HG02840 (cell line): ENCODE measurements around the gene DISP3.

Experiments used
- ATAC-seq: cut with Tn5 transposase; IDR thresholded peaks from one replicate; pipeline ENCODE4 v1.9.1; 2021; ENCODE audit warnings: mild to moderate bottlenecking, moderate library complexity, moderate number of reproducible peaks; ENCODE audit not compliant: unreplicated experiment, low FRiP score

The DISP3 gene

DNA sequence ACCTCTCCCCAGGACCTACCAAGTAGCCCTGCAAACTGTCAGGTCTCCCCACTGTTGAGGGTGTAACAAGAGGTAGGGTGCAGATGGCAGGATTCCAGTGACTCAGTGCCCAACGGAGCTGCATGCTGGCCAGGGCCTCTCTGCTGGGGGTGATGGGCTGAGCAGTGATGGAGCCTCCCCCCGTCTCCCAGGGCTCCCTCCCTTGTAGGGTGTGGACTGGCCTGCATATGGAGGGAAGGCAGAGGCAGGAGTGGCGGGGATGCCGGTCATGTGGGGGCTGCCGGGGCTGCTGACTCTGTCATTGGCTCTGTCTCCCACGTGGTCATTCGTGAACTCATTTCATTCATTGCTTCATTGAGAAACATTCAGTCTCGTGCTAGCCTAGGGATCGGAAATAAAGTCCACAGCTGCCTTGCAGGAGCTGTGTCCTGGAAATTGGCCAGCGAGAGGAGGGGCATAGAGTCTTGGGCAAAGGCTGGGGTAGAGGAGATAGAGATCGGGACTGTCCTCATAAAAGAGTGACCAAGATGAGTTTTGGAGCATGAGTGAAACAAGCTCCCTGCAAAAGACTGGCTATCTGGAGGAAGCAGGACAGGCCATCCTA lies 22.9 kb upstream of the DISP3 start:
- ATAC-seq = no peak

DNA sequence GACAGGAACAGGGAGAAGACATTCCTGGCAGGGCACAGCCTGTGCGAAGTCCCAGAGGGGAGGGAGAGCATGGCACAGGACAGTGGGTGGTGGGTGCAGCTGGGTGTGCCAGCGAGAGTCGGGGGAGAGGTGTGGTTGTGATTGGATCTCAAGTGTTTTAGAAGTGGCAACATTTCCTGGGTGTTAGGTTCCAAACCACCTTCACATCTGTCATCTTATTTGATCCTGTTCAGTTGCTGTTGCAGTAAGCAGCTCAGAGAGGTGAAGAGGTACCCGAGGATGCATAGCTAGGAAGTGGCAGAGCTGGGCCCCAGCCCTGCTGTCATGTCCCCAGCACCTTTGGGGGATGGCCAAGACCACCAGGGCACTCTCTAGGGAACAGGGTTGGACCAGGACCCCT lies 22.0 kb upstream of the DISP3 start:
- no peak for ATAC-seq

DNA sequence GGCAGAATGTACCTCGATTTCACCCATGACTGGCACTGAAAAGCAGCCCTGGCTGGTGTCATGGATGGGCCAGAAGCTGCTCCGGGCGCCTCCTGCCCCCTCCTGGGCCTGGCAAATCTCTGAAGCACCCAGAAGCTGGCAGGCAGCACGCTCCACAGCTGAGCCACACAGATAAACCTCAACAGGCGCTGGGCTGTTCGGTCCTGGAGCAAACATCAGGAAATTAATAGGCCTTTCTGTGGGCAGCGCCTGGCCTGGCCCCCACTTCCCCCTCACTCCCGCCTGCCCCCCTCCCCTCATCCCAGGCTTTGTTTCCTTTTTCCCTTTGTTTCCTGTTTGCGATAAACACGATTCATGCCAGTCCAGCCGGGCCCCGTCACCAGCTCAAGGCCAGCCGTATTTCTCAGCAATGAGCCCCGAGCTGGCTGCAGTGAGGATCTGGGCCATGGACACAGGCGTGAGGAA lies 20.1 kb upstream of the DISP3 start:
- ATAC-seq = no peak

DNA sequence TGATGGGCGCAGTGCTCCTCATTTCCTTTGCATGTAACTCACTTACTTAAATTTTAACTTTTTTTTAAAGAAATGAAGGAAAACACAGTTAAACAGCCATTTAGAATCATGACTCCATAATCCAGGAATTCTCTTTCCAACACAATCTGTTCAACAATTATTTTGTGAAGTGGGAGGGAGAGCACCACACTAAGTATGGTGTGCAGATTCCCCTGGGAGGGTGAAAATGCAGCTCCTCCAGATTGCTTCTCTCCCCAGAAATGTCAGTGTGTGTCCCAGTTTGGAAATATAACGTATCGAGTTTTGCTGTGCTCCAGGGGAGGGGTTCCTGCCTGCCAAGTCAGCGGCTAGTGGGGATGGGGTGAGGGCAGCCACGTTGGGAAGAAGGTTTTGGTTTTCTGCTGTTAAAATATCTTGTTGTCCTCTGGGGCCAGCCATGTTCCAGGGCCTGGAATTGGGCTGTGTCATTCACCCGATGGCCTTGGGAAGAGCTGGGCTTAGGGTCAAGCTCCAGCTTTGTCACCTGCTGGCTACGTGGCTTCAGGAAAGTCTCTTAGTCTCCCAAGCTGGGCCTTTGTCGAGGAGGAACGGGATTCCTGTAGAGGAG lies 17.3 kb upstream of the DISP3 start:
- no peak for ATAC-seq

DNA sequence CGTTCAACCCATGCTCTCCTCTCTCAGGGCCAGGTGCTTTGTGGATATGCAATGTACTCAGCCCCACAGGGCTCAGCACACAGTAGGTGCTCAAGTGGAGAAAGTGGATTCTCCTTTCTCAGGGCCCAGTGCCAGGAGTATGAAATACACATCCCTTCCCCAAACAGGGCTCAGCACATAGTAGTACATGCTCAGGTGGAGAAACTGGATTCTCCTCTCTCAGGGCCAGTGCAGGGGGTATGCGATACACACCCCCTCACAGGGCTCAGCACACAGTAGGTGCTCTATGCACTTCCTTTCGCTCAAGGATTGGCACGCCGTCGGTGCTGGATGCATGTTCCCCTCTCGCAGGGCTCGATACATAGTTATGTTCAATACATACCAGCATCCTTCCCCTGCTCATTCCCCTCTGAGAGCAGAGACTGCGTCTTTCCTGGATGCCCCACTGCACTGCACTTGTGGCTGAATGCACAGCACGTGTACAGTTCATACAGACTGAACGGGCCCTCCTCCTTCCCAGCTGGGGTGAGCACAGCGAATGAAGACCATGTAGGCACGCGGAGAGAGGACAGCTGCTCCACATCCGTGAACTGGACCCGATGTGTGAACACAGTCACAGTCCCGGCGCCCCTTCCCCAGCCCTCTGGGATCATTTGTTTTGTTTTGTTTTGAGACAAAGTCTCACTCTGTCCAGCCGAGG lies 16.6 kb upstream of the DISP3 start:
- no peak for ATAC-seq

DNA sequence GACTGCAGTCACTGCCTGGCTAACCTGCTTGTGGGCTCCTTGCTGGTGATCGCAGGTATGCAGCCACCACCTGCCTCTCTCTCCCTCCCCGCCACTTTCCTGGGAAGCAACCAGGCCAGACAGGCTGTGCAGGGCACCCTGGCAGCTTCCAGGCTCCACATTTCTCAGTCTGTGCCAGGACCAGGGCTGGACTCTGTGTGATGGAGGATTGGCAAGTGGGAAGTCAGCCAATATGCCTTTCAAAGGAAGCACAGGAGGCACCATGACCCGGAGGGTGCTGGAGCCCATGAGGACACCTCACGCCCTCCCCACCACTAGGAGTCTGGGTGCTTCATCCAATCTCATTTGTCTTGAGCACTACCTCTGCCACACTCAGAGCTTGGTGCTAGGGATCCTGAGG lies 15.8 kb upstream of the DISP3 start:
- ATAC-seq = no peak

DNA sequence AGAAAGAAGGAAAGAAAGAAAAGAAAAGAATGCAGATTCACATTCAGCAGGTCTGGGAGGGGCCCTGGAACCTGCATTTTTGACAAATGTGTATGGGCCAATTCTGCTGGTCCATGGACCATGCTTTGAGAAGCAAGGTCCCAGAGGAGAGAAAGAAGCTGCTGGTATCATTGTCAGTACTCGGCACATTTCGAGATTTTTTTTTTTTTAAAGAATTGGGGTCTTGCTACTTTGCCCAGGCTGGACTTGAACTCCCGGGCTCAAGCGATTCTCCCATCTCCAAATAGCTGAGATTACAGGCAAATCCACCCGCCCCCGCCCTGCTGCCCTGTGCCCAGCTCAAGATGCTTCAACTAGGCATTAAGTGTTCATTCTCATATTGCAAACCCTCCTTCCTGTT lies 13.6 kb upstream of the DISP3 start:
- no peak for ATAC-seq

DNA sequence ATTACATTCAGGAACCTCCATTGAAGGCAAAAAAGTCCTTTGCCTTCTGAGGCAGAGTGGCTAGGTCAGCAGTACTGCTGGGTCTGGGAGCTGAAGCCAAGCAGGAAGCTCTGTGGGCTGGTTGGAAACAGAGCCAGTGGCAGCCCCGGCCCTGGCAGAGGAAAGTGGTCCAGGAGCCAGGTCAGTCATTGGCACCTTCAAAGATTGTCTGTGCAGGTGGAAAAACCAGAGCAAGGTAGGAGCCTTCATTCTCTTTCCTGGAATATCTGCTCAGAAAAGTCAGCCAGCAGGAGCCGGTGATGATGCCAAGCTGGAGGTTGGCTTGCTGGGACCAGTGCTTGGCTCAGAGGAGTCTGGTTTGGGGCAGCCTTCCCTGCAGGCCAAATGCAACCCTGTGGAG lies 12.5 kb upstream of the DISP3 start:
- no peak for ATAC-seq

DNA sequence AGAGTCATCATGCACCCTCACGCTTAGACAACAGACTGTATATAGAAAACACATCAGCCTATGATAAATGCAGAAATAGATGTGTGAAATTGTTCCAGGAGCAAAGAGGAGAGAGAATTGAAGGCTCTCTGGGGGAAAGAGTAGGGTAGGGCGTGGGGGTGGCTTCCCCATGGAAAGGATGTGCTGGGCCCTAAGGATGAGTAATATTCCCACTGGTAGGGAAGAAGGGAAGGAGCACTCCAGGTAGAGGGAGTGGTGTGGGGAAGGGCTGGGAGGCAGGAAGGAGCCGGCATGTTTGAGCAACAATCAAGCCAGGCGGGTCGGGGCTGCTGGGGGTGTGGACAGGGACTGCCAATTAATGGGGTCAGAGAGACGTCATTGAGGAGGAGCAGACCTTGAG lies 10.1 kb upstream of the DISP3 start:
- ATAC-seq = no peak

DNA sequence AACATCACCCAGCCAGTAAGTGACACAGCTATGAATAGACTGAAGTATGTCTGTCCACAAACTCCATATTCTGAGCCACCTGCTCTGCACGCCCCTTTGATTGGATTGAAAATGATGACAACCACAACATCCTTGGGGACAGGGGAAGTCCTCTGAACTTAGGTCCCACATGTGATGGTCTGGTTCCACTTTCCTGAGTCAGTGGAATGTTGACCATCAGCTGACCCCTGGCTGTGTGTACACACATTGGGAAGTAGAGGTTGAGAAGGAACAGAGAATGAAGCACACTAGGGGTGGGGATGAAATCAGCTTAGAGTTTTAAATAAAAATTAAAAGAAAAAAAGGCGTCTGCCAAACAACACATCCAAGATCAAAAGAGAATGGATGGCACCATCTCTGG lies 8.0 kb upstream of the DISP3 start:
- no peak for ATAC-seq

DNA sequence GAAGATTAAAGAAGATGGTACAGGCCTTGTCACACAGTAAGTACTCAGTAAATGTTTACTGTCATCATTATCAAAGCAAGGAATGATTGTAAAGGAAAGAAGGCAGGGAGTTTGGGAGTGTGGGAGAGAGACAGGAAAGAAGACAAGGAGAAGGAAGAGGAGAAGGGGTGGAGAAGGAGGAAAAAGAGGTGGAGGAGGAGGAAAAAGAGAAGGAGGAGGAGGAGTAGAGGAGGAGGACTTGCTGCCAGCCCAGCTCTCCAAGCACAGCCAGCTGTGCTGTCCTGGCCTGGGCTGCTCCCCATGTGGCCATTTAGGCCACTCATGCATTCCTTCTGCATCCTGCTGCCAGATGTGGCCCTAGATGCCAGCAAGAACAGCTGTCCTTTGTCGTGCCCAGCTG lies 7.5 kb upstream of the DISP3 start:
- ATAC-seq = no peak

DNA sequence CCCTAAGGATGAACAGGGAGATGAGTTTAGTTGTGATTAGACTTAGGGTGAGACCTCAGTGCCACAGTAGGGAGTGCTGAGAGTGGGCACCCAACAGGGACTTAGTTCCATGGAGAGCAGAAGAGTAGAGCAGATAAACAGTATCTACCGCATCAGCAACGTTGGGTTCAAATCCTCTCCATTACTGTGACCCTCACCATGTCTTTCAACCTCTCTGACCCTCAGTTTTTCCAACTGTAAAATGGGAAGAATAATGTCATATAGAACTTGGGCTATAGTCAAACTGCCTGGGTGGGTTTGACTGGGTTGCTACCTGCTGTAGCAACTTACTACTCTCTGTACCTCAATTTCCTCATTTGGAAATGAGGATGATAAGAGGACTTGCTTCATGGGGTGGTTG lies 6.7 kb upstream of the DISP3 start:
- no peak for ATAC-seq

DNA sequence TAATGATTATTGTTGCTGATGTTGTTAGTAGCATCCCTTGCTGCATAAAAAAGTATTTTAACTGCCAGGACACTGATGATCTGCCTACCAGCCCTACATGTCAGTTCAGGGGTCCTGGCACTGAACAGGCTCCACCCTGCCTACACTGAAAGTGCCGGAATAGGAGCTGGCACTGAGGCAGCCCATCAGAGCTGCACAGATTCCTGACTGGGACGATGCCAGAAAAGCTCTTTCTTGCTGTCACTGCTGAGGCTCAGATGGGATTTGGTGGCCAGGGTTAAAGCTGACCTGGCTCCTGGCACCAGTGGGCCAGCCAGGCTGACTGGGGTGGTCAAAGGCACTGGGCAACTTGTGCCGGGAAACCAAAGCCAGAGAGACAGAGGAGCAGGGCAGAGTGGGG lies 6.2 kb upstream of the DISP3 start:
- no peak for ATAC-seq

DNA sequence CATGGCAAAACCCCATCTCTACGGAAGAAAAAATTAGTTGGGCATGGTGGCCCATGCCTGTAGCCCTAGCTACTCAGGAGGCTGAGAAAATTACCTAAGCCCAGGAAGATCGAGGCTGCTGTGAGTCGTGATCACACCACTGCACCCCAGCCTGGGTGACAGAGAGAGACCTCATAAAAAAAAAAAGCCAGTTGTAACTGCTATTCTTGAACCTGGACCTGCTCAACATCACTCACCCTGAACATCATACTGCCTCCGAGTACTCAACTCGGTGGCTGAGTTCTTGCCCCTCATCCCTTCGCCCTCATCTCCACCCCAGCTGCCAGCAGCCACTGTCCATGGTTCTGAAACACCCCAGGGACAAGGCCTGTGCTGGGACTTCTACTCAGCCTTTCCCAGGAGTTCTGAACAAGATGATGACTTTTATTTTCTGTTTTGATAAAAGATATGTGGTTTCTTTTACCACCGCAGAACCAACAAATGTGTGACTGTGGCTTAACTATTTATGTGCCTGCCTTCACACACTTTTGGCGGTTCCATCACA lies 5.4 kb upstream of the DISP3 start:
- ATAC-seq = no peak

DNA sequence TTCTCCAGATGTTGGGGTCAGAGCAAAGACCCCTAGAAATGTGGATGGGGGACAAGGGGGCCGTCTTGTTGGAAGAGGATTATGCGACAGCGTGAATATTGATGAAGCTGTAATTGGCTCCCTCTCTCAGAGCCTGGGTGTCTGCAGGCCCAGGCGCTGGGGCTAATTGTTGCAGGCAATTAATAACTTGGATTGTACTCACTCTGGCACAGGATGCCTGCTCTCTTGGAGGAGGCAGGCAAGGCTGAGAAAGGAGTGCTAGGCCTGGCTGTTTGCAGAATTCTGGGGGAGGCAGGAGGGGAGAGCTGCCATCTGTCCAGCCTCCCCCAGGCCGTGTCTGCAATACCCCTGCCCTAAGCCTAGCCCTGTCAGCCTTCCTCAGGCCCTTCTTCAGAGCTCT lies 4.1 kb upstream of the DISP3 start:
- ATAC-seq = no peak

DNA sequence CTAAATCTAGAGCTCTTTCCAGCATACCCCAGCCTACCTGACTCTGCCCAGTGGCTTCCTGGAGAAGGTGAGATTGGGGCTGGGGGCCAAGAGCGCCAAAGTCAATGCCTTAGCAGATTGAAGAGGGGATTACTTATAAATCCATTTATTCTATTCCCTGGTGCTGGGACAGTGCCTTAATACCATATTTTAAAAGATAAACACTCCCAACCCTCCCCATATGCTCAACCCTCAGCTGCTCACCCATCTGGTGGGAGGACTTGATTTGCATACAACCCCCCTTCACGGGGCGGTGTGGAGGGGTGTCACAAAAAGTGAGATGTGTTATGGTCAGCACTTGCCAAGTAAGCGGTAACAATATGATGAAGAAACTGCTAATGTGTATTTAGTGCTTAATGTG lies 3.2 kb upstream of the DISP3 start:
- ATAC-seq = no peak

DNA sequence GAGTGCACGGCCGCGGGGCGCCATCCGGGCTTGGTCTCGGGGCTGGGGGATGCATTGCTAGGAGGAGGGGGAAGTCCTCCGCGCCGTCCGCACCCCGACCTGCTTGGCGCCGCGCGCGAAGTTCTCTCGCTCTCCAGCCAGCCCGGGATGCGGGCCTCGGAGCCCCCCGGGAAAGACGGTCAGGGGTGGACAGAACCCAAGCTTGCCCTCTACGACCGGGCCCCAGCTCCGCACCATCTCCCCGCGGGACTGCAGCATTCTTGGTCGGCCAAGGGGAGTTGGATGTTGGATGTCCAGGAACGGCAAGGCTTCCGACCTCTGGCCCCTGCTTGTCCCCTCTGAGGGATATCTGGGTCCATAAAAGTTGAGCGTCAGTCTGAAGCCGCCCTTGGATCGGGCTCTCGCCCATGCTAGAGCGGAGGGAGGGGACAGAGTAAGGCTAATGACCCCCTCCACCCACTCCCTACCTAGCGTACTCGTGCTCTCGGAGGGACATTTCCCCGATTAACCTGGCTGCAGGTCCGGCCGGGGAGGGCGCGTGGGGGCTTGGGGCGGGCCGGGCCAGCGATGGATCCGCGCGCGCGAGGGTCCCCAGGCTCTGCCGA lies 522 bp downstream of the DISP3 start:
- ATAC-seq = no peak

DNA sequence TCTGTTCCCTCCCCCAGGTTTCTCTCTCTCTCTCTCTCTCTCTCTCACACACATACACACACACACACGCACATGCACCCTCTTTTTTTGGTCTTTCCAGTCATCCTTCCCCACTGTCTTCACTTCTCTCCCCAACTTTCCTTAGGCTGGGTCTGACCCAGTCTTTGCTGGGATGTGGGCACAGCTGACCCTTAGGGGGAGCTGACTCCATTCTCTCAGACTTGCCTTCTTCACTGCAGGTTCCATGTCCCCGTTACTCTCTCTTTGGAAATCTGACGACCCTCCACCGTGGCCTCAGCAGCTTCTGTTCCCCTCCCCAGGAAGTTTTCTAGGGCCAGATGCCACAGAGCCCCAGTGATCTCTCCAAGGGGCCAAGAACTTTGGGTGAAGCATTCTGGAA lies 2.1 kb downstream of the DISP3 start:
- ATAC-seq = no peak

DNA sequence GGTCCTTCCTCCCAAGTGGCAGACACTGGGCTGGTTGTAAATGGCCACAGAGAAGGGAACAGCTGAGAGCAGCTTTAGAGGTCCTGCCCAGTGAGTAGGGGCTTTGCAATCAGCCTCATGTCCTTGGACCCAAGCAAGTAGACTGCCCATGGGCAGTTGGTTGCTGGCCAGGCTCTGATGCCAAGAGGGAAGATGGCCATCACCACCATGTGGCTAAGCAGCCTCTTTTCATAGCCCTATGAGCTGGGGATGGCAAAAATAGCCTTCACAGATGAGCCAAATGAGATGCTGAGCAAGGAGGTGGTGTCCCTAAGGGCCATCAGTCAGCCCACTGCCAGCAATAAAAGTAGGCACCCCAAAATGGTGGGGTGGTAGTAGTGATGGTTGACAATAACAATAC lies 3.2 kb downstream of the DISP3 start:
- ATAC-seq = no peak

DNA sequence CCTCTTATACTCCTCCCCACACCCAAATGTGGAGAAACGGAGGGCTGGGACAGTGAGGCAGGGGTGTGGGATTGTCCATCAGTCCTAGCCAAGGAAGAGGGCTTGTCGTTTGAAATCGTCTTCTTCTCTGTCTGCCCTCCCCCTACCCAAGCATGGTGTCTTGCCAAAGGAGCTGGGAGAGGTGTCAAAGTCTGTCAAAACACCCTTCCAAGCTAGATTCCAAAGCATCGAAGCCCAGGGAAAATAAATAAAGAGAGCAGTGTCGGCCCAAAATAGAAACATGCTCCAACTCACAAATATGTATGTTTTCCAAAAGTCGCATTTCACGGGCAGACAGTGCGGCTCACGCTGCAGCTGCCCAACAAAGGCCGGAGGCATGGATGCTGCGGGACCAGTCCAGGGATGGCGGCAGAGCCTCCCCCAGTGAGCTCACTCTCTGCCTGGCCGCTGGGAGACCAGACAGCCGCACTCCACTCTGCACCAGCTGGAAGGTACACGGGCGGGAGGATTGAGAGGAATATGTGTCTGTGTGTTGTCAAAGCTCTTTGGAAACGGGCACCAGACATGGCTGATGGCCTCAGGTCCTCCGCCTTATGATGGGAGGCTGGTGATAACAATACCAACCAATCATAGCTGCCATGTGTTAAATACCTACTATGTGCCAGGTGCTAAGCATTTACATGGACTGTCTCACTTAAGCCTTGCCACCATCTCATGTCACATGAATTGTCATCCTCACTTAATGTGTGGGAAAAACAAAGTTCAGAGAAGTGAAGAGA lies 3.9 kb downstream of the DISP3 start:
- ATAC-seq = no peak
